Measurements from ENCODE around the gene ROM1. TPM values are rescaled to one million over a fixed set of nuclear protein-coding genes. Genes with fewer than 3 reads are reported as not detected.
A peak's percentile ranks its signal among the peaks of the same experiment; 100 is the strongest.

The ROM1 gene
- total RNA-seq, 1 donor from 2014 or later: not detected

- DNase-seq (ENCODE audit: low spot score in 2 of 2): no peak
- no peak for TF ChIP-seq CTCF (IDR thresholded peaks at IDR 0.05)
- Histone ChIP-seq H3K27ac (peak overlapping the region; percentile 96 to 97), H3K36me3 (peaks cover 21 to 36% of the 10 kb centered on the region in 2 donors), H3K4me3 (peak overlapping the region; percentile 87 to 98), H3K9me3 (no peaks in the 10 kb centered on the region), H3K4me1 (peaks cover 8 to 20% of the 10 kb centered on the region in 2 donors), H3K27me3 (no peaks in the 10 kb centered on the region)
- intact Hi-C loops (cut with DNase I): loop anchor here (2.0 to 5.0 kb wide), 3 partner anchors 44 to 106 kb away; partner anchors contain the start of genes GANAB and UBXN1
Measured at GRCh38 chr11:62603072-62603408, 10.0 kb upstream of the ROM1 start.

GRCh38 chr11:62603776-62604299, 9.2 kb upstream of the ROM1 start:
- TF ChIP-seq CTCF (IDR thresholded peaks at IDR 0.05): no peak
- H3K4me3 ChIP-seq: no peak overlapping the region
- no peaks in the 10 kb centered on the region for H3K27me3 ChIP-seq
- H3K27ac ChIP-seq: peak overlapping the region in 1 of 2 donors; percentile 96
- peaks cover 8 to 20% of the 10 kb centered on the region in 2 donors for H3K4me1 ChIP-seq
- intact Hi-C loops (cut with DNase I): loop anchor here (2.0 to 5.0 kb wide), 3 partner anchors 43 to 105 kb away; partner anchors contain the start of genes GANAB and UBXN1
- DNase-seq (ENCODE audit: low spot score in 2 of 2): no peak
- peaks cover 25 to 39% of the 10 kb centered on the region in 2 donors for H3K36me3 ChIP-seq
- no peaks in the 10 kb centered on the region for H3K9me3 ChIP-seq

DNA sequence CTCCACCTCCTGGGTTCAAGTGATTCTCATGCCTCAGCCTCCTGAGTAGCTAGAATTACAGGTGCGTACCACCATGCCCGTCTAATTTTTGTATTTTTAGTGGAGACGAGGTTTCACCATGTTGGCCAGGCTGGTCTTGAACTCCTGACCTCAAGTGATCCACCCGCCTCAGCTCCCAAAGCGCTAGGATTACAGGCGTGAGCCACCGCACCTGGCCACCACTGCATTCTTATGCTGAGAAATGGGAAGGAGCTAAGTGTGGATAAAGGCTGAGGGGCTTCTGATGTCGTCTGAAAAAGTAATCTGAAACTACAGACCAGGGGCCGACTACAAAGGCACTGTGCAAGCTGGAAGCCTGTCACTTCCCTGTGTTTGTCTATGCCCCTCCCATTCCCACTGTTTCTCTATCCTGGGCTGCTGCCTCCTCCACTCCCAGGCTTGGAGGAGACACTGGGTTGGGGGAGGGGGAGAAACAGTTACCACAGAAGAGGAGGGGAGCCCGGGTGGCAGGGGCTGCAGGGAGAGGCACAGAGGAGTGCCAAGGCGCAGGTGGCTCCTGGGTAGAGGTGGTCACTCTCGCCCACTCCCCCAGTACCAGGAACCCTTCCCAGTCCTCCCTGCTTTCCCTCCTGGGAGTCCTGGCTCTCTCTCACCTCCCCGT, 8.5 kb upstream of the ROM1 start:
- intact Hi-C loops (cut with DNase I): loop anchor here (5.0 kb wide), 2 partner anchors 43 to 73 kb away; partner anchors contain the start of genes GANAB and UBXN1
- Histone ChIP-seq H3K27ac (no peak overlapping the region), H3K36me3 (peaks cover 27 to 46% of the 10 kb centered on the region in 2 donors), H3K4me1 (peaks cover 5 to 19% of the 10 kb centered on the region in 2 donors), H3K4me3 (no peak overlapping the region), H3K9me3 (no peaks in the 10 kb centered on the region), H3K27me3 (no peaks in the 10 kb centered on the region)
- no peak for DNase-seq (ENCODE audit: low spot score in 2 of 2)
- no peak for TF ChIP-seq CTCF (IDR thresholded peaks at IDR 0.05)

DNA sequence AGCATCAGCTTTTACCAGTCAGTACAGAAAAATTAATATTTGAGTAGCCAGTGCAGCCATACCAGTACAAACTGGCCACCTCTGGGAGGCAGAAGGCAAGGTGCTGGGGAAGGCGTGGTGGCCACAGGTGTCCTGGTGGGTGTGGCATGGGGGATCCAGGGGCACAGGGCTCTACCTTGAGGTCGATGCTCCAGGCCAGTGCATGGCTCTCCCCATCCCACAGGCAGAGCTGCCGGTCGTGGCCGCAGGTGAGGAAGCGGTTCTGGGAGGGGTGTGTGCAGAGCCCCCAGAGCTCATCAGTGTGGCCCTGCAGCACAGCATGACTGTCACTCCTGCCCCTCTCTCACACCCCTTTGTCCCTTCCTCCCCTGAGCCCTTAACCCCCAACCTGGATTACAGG, 7.6 kb upstream of the ROM1 start:
- Histone ChIP-seq H3K36me3 (peaks cover 35 to 54% of the 10 kb centered on the region in 2 donors), H3K4me3 (no peak overlapping the region), H3K9me3 (no peaks in the 10 kb centered on the region), H3K27me3 (no peaks in the 10 kb centered on the region), H3K27ac (no peak overlapping the region), H3K4me1 (peaks cover 2 to 19% of the 10 kb centered on the region in 2 donors)
- intact Hi-C loops (cut with DNase I): no loop called here
- no peak for DNase-seq (ENCODE audit: low spot score in 2 of 2)
- TF ChIP-seq CTCF (IDR thresholded peaks at IDR 0.05): no peak

DNA sequence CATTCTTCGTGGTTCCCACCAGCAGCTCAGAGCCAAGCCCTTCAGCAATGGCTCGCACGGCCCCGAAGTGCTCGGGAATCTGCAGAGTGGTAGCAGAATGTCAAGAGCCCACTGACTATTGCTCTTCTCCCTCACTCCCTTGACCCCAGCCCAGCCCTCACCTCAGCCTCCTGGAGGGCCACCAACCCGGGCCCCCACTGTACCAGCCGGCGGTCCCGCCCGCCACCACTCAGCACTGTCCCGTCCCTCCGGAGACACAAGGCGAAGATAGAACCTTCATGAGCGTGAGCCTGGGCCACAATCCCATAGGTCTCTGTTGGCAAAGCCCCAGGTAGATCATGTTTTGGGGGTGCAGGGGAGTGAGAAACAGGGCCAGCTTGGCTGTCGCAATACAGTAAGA, 7.2 kb upstream of the ROM1 start:
- Histone ChIP-seq H3K27me3 (no peaks in the 10 kb centered on the region), H3K27ac (no peak overlapping the region), H3K9me3 (no peaks in the 10 kb centered on the region), H3K4me3 (no peak overlapping the region), H3K4me1 (peaks cover 6 to 23% of the 10 kb centered on the region in 2 donors), H3K36me3 (peaks cover 39 to 56% of the 10 kb centered on the region in 2 donors)
- DNase-seq (ENCODE audit: low spot score in 2 of 2): no peak
- no peak for TF ChIP-seq CTCF (IDR thresholded peaks at IDR 0.05)
- intact Hi-C loops (cut with DNase I): no loop called here
